Measurements from ENCODE around the gene RNF7.
"Not testable (repeated sequence)": the region's sequence is repeated elsewhere in the genome, so short reads cannot be mapped to it uniquely, and the experiment has no call there.

RNF7 gene

GRCh38 chr3:141735770-141736465 is 2.2 kb upstream of the RNF7 start:
- no peak for DNase-seq

- no peak for DNase-seq
Observed at GRCh38 chr3:141737093-141737492, 1.0 kb upstream of the RNF7 start.

- no peak for DNase-seq
Observed at GRCh38 chr3:141737678-141738021, 448 bp upstream of the RNF7 start.

GRCh38 chr3:141738891-141739363 is 829 bp downstream of the RNF7 start:
- no peak for DNase-seq

DNA sequence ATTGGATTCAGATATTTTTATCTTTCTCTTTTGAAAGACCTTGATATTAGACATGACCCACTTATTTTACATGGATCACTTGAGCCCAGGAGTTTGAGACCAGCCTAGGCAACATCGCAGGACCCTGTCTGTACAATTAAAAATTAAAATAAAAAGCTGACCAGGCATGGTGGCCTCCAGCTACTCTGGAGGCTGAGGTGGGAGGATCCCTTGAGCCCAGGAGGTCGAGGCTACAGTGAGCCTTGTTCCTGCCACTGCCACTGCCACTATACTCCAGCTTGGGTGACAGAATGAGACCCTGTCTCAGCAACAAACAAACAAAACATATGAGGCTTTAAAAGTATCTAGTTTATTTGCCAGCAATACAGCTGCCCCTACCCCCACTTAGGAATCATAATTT is 1.6 kb downstream of the RNF7 start:
- no peak for DNase-seq

DNA sequence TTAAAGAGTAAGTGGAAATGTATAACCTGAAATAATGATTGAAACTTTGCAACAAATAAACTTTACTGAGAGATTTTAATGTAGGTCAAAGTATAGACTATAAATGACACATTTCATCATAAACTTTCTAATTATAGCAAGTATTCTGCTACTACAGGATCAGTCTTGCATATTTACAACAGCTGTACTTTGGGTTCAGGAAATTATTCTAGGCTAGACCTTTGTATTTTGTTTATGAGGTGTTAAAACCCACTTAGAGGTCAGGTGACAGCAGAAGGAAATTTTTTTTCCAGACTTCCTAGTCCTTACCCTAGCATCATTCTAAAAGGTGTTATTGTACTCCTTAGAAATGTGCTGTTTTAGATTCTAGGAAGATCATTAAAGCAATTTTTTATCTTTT is 2.3 kb downstream of the RNF7 start:
- DNase-seq: no peak

DNA sequence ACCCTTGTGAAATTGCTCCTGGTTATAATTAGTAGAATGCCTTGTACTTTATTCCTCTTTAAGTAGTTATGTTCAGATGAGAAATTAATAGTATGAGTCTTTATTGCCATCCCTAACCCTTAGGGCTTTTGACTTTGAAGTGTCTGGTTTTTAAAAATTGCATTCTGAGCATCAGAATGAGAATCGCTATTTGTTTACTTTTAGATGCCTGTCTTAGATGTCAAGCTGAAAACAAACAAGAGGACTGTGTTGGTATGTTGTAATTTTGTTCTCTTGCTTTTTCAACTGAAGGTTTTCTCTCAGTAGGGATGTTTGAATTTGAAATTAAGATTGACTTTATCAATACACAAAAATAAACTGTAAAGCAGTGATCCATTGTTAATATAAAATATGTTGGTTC is 5.2 kb downstream of the RNF7 start:
- DNase-seq: no peak

- no peak for DNase-seq
Observed at GRCh38 chr3:141746962-141747361, 8.9 kb downstream of the RNF7 start.

- no peak for DNase-seq
Observed at GRCh38 chr3:141753399-141753798, 15.3 kb downstream of the RNF7 start.

GRCh38 chr3:141754032-141754431 is 15.9 kb downstream of the RNF7 start:
- DNase-seq: no peak

DNA sequence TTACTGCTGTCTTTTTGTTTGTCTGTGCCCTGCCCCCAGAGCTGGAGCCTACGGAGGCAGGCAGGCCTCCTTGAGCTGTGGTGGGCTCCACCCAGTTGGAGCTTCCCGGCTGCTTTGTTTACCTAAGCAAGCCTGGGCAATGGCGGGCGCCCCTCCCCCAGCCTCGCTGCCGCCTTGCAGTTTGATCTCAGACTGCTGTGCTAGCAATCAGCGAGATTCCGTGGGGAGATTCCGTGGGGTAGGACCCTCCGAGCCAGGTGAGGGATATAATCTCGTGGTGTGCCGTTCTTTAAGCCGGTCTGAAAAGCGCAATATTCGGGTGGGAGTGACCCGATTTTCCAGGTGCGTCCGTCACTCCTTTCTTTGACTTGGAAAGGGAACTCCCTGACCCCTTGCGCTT is 24.5 kb downstream of the RNF7 start:
- not testable (repeated sequence) for DNase-seq

DNA sequence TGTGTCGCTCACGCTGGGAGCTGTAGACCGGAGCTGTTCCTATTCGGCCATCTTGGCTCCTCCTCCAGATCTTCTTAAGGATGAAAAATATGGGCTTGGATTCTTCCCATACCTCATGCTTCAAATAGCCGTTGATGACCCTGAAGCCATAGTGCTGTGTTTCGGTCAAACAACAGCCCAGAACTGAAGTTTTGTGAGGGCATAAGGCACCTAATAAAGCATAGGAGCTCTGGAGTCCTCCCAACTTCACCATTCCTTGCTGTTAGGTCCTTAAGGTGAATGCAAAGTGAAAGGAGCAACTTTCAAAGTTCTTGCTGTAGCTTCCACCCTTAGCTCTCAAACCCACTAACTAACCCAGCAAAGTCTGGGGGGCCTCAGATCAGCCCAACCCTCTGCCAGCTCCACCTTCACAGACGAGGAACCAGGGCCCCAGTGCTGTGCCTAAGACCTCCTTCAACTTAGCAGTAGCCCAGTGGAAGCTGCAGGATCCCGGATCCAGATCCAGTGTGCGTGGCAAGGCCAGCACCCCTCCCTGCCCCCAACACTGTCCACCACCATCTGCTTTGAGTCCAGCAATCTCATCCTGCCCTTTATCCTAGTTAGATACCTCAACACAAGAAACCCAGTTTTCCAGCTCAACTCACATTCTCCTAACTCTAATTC is 25.1 kb downstream of the RNF7 start, which contains the start of gene GRK7:
Gene GRK7, plus strand, starts transcription at position 321 of the 663 bp plus-strand sequence. CDS start 14,877 bp downstream, outside the sequence.
- DNase-seq: no peak

- DNase-seq: no peak
Observed at GRCh38 chr3:141764045-141764444, 25.9 kb downstream of the RNF7 start.

DNA sequence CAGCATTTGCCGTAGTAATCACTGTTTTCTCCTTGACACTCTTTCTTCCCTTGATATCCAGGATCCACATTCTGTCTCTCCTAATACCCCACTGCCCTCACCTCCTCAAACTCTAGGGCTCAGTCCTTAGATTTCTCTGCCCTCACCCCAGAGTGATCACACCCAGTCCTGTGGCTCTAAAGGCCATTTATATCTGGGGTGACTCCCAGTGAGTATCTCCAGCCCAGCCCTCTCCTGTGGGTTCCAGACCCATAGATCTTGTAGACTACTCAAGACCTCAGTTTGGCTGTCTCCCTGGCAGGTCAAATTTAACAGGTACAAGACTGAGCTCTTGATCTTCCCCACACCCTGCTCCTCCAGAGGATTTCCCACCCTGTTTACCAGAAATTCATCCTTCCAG is 26.4 kb downstream of the RNF7 start:
- DNase-seq: no peak

- DNase-seq: no peak
Observed at GRCh38 chr3:141764986-141765385, 26.9 kb downstream of the RNF7 start.

DNA sequence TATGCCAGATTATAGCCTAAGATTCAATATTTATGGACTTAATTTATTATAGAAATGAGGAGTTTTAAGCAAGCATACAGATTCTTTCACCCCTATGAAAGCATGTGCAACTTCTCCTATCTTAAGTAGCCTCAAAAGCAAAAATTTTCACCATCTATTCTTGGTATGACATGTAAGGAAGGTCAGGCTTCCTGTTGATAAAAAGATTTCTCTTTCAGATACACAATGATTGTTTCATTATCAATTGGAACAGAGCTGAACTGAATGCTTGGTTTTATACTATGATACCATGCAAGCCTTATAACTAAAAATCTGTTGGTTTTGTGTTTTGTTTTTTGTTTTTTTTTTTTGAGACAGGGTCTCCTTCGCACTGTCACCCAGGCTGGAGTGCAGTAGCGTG is 29.0 kb downstream of the RNF7 start:
- no peak for DNase-seq

DNA sequence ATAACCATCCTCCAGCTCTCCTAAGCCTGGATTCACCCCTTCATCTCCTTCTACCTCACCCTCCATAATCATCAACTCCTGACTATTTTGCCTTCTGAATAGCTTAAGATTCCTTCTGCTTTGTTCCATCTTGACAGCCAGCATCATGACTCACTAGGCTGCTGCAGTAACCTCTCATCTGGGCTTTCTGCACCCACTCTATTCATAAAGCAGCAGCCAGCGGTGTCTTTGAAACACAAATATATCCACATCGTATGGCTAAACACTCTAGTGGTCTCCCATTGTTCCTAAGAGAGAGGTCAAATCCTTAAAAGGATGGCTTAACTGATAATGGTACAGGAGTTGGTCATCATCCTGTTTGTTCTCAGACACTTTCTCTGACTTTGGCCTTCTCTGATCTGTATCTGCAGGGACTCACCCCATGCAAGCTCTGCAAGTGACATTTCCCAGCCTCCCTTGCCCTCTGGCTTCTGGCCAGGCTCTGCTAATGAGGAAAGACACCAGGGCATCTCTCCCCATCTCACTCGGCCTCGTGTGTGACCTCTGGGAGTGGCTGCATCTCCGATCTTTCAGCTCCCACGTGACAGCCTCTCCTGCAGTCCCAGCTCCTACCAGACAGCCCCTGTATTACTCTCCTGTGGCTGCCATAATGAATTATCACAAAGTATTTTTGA is 31.3 kb downstream of the RNF7 start:
- DNase-seq: no peak

- no peak for DNase-seq
Observed at GRCh38 chr3:141773676-141774075, 35.6 kb downstream of the RNF7 start.

DNA sequence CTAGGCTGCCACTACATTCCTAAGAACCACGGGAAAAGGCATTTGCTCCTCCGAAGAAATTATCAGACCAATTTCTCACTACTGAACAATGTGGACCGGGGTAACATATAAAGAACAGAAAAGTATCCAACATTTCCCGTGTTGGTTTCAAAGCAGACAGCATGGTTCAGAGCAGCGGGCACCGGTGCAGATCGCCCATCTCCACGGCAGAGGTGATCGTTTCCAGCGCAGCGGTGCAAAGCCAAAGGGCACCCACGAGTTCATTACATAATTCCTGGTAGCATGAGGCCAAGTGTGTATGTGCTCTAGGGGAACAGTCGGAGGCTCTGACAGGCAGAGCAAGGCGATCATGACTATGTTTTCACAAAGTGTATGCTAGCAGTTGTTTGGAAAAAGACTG is 38.3 kb downstream of the RNF7 start:
- no peak for DNase-seq

GRCh38 chr3:141776885-141777284 is 38.8 kb downstream of the RNF7 start:
- DNase-seq: no peak

GRCh38 chr3:141777957-141778813 is 40.1 kb downstream of the RNF7 start:
- DNase-seq: no peak

GRCh38 chr3:141779667-141780066 is 41.6 kb downstream of the RNF7 start:
- DNase-seq: no peak

DNA sequence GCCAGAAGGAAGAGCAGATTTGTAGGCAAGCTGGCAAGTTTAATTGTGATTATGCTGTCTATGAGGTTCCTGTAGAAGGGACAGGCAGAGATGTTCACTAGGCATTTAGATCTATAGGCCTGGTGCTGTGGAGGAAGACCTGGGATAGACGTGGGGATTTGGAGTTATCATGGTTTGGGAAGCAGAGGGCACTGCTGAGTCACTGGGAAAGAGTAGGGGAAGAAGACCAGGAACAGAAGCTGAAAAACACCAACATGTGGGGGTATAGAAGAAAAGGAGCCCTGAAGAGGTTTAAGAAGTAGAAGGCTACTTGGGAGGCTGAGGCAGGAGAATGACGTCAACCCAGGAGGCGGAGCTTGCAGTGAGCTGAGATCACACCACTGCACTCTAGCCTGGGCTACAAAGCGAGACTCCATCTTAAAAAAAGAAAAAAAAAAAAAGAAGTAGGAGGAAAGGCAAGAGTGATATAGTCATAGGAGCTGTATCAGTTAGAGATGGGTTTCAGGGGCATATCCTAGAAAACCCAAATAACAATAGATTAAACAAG is 44.4 kb downstream of the RNF7 start:
- DNase-seq: no peak

Data from activated CD8-positive, alpha-beta memory T cell treated with anti-CD3 and anti-CD28 coated beads for 24 hours (primary cell).